Stimulated activated CD8-positive, alpha-beta memory T cell treated with anti-CD3 and anti-CD28 coated beads, Interleukin-4, amount 100 ng/mL, for 1 hour (primary cell): ENCODE measurements around the gene ADPRH.

ENCODE experiments used
- DNase-seq, 2 donors: peaks; one replicate each; pipeline ENCODE4 v3.0.0-alpha.2; 2020; ENCODE audit warnings: low read depth in 2 of 2, low spot score in 1 of 2

The ADPRH gene

DNA sequence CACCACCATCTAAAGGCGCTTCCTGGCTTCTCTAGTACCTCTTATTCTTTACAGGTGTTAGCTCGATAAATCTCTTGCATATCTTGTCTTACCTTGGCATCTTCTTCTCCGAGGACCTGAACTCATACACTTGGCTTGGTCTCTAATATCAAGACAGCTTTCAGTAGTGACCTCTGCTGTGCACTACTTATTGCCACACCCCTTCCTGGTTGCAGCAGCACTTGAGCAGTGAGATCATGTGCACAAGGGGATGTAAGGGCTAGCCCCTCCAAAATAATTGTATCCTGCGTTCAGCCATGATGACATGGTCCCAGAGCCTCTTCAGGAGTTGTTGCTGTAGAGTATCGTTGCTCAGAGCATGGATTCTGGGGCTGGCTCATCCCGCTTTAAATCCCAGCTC, 17.1 kb downstream of the ADPRH start:
- no peak for DNase-seq

GRCh38 chr3:119597548-119598288, 18.4 kb downstream of the ADPRH start, which contains the start of gene PLA1A:
PLA1A (plus strand) TSS chr3:119597885; CDS start chr3:119597914, 29 bp downstream.
- DNase-seq = no peak

DNA sequence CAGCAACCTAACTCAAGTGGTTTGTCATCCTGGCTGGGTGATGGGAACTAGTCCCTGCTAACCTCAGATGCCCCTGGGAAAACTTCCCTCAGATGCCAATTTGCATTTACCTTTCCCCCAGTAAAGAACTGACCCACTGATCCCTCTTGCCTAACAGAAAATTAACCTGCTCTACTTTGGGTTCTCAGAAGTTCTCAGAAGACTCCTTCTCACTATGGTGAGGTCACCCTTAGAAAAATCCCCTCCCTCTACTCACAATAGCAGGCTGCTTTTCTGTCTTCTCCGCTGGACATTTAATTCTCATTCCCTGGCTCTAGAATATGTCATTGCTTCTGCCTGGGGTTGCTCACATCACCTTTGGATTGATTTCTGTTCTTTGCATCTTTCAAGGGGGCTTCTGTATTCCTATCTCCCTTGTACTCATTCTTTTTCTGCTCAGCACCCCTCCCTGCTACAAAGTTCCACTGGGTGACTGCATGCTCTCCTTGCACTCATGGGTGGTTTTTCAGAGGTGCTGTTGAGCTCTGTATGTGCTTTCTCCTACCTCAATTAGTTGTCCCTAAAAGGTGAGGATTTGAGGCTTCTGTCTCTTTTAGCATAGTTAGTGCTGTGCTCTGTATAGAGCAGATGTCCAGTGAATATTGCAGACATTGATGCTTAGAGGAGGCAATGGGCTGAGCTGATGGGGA, 19.3 kb downstream of the ADPRH start:
- DNase-seq = no peak

GRCh38 chr3:119599558-119600174, 20.4 kb downstream of the ADPRH start:
- DNase-seq = no peak

- DNase-seq = no peak
These were observed 21.4 kb downstream of the ADPRH start for GRCh38 chr3:119600732-119601131.

- no peak for DNase-seq
These were observed 21.9 kb downstream of the ADPRH start for GRCh38 chr3:119601154-119601553.

- no peak for DNase-seq
These were observed 23.4 kb downstream of the ADPRH start for GRCh38 chr3:119602676-119603075.

DNA sequence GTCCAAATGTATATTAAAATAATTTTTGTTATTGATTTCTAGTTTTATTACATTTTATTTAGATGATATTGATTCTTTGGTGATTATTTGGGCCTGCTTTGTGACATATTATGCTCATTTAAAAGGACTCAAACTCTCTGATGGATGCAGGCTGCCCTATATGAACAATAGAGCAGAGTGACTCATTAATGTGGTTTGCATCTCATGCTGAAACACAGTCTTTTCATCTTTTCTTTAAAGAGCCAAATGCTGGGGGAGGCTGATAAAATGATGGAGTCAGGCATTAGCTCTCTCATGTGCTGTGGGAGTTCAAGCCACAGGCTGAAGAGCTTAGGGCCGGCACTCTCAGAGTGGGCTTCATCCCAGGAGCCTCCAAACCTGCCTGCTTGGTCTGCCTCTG, 25.6 kb downstream of the ADPRH start:
- DNase-seq = no peak

- no peak for DNase-seq
These were observed 29.2 kb downstream of the ADPRH start for GRCh38 chr3:119608405-119609000.

GRCh38 chr3:119609301-119609700, 30.0 kb downstream of the ADPRH start:
- DNase-seq = no peak

- DNase-seq = no peak
These were observed 32.4 kb downstream of the ADPRH start for GRCh38 chr3:119611664-119612063.

- no peak for DNase-seq
These were observed 33.9 kb downstream of the ADPRH start for GRCh38 chr3:119613201-119613600.

GRCh38 chr3:119613872-119614271, 34.6 kb downstream of the ADPRH start:
- no peak for DNase-seq

DNA sequence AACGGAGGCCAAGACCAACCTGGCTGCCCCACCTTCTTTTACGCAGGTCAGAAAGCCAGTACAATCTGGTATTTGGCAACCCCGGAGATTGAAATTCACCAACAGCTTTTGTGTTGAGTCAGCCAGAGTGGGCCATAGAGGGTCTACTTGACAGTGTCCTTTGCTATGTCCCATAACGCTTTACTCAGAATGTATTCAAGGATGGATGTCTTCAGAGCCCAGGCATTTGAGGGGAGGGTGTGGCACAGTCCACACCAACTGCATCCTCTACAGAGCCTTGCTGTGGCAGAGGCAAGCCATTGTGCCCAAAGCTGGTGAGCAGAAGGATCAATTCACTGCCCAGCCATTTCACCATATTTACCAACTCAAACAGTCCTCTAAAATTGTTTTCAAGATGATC, 36.8 kb downstream of the ADPRH start:
- no peak for DNase-seq

DNA sequence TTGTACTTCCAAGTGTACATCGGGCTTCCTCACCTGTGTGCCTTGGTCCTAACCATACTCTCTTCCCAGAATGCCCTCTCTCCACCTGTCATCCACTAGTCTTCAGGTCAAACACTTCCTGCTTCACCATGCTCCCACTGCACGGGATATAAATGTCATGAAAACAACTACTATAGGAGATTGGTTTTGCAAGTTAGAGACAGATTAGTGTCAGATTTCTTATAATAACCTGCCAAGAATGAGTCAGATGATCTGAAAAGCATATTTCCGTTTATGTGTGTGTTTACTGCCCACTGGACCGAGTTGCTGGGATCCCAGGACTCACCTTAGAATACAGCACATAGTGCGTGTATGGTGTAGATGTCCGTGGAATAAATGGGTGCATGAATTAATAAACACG, 39.8 kb downstream of the ADPRH start:
- DNase-seq = no peak

- DNase-seq = no peak
These were observed 41.6 kb downstream of the ADPRH start for GRCh38 chr3:119620899-119621298.

DNA sequence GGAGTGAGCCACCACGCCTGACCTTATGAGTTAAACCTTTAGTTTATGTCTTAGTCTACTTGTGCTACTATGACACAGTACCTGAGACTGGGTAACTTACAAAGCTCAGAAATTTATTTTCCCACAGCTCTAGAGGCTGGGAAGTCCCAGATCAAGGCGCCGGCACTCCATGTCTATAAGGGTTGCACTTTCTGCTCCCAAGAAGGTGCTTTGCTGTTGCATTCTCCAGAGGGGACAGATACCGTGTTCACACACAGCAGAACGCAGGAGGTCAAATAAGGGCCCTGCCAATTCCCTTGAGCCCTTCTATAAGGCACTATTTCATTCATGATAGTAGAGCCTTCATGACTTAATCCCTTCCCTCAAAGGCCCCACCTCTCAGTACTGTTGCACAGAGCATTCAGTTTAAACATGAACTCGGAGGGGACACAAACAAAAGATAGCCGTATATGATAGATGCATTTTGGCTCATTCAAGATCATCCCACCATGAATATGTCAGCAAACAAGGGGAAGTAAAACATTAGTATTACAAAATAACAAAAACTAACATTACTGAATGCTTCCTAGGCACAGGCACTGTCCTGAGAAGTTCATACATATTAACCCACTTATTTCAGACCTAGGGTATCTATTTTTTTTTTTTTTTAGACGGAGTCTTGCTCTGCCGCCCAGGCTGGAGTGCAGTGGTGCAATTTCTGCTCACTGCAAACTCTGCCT, 44.9 kb downstream of the ADPRH start:
- DNase-seq = no peak

DNA sequence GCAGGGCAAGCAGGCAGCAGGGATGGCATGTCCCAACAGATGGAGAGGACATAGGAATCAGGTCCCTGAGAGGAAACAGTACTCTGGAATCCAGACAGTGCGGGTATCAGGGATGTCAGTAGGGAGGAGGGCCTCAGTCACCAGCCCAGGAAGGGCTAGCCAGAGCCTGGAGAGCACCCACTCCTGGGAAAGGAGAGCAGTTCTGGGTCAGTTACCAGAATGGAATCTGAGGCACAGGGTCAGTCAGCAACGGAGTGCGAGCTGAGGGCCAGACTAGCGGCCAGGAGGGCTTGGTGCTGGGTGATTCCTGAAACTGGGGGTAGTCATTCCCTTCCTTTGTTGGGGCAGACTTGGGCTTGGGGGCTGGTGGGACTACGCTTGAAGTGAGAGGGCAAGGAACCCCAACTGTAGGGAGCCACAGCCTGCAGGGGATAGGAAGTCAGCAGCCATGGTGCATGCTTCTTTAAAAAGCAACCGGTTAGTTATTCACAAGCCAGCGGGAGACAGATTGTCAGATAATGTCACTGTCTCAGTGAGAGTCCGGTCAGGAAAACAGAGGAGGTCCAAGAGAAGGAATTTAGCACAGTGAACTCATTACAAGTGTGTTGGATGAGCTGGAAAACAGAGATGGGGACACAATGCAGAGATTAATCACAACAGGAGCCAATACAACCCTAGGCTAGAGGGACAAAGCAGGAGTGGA, 46.3 kb downstream of the ADPRH start:
- no peak for DNase-seq

GRCh38 chr3:119626196-119626595, 46.9 kb downstream of the ADPRH start:
- DNase-seq = no peak

DNA sequence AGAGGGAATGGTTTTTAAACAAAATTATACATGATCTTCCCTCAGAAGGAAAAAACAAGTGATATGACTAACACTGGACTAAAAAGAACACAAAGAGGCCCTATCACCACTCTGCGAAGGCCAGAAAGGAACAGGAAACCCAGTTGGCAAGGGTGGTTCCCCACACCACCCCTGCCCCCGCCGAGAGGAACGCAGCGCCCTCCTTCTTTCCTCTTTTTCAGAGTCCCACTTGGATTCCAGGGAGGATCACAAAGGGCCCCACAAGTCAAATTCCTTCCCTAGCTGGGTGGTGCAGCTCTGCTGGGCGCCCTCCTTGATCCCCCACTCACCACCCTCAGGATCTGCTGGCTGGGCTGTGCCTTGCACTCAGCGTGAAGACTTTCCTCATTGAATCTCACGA, 48.2 kb downstream of the ADPRH start:
- no peak for DNase-seq

DNA sequence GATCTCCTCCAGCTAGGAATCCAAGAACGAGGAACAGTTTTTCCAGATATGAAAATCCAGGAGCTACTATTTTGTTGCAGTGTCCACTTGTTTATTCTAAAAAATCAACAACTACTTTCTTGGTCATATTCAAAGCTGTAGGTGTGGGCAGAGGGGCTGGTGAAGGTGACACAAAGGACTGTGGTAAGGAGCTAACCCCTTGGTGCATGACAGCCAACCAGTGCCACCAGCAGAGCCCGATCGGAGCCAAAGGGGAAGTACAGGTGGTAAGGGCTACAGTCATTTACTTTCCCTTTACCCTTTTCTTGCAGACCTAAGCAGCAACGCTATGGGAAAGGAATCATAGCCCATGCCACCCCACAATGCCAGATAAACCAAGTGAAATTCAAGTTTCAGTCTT, 49.1 kb downstream of the ADPRH start:
- no peak for DNase-seq
